Stimulated activated CD4-positive, alpha-beta T cell treated with anti-CD3 and anti-CD28 coated beads, Interleukin-2, amount 100 ng/mL, for 24 hours (primary cell): Measurements from ENCODE around the gene SLC66A2.

ENCODE experiments used
- DNase-seq, 2 donors: peaks; one replicate each; pipeline ENCODE4 v3.0.0-alpha.2; 2020

SLC66A2 gene

GRCh38 chr18:79949697-79950487 is 1.6 kb downstream of the SLC66A2 start:
- DNase-seq, result no peak

GRCh38 chr18:79948719-79949411 is 2.6 kb downstream of the SLC66A2 start:
- DNase-seq, result no peak

GRCh38 chr18:79947881-79948610 is 3.4 kb downstream of the SLC66A2 start:
- no peak for DNase-seq

GRCh38 chr18:79947054-79947755 is 4.2 kb downstream of the SLC66A2 start:
- no peak for DNase-seq

- DNase-seq, result no peak
Measured at GRCh38 chr18:79945118-79946042, 6.1 kb downstream of the SLC66A2 start.

- DNase-seq, result no peak
Measured at GRCh38 chr18:79944746-79945117, 6.7 kb downstream of the SLC66A2 start.

- peak in 1 of 2 donors; percentile 20 for DNase-seq
Measured at GRCh38 chr18:79944126-79944731, 7.2 kb downstream of the SLC66A2 start.

GRCh38 chr18:79943608-79944125 is 7.8 kb downstream of the SLC66A2 start:
- DNase-seq, result no peak

GRCh38 chr18:79942786-79943607 is 8.5 kb downstream of the SLC66A2 start:
- DNase-seq, result no peak

GRCh38 chr18:79942211-79942610 is 9.2 kb downstream of the SLC66A2 start:
- no peak for DNase-seq

GRCh38 chr18:79941473-79942119 is 9.9 kb downstream of the SLC66A2 start:
- DNase-seq, result no peak

GRCh38 chr18:79940814-79941472 is 10.5 kb downstream of the SLC66A2 start:
- no peak for DNase-seq

GRCh38 chr18:79940126-79940813 is 11.2 kb downstream of the SLC66A2 start:
- no peak for DNase-seq

- DNase-seq, result no peak
Measured at GRCh38 chr18:79939096-79939495, 12.4 kb downstream of the SLC66A2 start.

GRCh38 chr18:79938196-79938595 is 13.3 kb downstream of the SLC66A2 start:
- DNase-seq, result no peak

GRCh38 chr18:79937103-79937860 is 14.2 kb downstream of the SLC66A2 start:
- no peak for DNase-seq

- DNase-seq, result no peak
Measured at GRCh38 chr18:79936641-79937040, 14.8 kb downstream of the SLC66A2 start.

GRCh38 chr18:79935925-79936324 is 15.5 kb downstream of the SLC66A2 start:
- DNase-seq, result no peak
